ENCODE measurements around the gene LRRC23.
A peak's percentile ranks its signal among the peaks of the same experiment; 100 is the strongest.

LRRC23 gene

GRCh38 chr12:6925540-6926279 lies 21.1 kb downstream of the LRRC23 start:
- no peak for DNase-seq (ENCODE audit: low read depth in 3 of 3)

GRCh38 chr12:6927379-6928021 lies 22.9 kb downstream of the LRRC23 start, which contains the start of gene ATN1:
ATN1 (plus strand) TSS chr12:6927959; CDS start chr12:6934002, 6,043 bp downstream.
- no peak for DNase-seq (ENCODE audit: low read depth in 3 of 3)

- DNase-seq (ENCODE audit: low read depth in 3 of 3), result no peak
Observed at GRCh38 chr12:6928022-6928702, 23.5 kb downstream of the LRRC23 start.

- no peak for DNase-seq (ENCODE audit: low read depth in 3 of 3)
Observed at GRCh38 chr12:6928703-6929407, 24.2 kb downstream of the LRRC23 start.

GRCh38 chr12:6929466-6930452 lies 25.1 kb downstream of the LRRC23 start:
- DNase-seq (ENCODE audit: low read depth in 3 of 3), result no peak

GRCh38 chr12:6932766-6933165 lies 28.1 kb downstream of the LRRC23 start:
- no peak for DNase-seq (ENCODE audit: low read depth in 3 of 3)

GRCh38 chr12:6934110-6934509 lies 29.5 kb downstream of the LRRC23 start:
- no peak for DNase-seq (ENCODE audit: low read depth in 3 of 3)

GRCh38 chr12:6935371-6936193 lies 31.0 kb downstream of the LRRC23 start:
- no peak for DNase-seq (ENCODE audit: low read depth in 3 of 3)

- DNase-seq (ENCODE audit: low read depth in 3 of 3), result no peak
Observed at GRCh38 chr12:6936194-6936635, 31.6 kb downstream of the LRRC23 start.

- DNase-seq (ENCODE audit: low read depth in 3 of 3), result peak in 1 of 3 experiments; percentile 66
Observed at GRCh38 chr12:6936636-6937480, 32.2 kb downstream of the LRRC23 start.

GRCh38 chr12:6937481-6938352 lies 33.1 kb downstream of the LRRC23 start:
- peak; percentile 88 to 91 (median 91) for DNase-seq (ENCODE audit: low read depth in 3 of 3)

- no peak for DNase-seq (ENCODE audit: low read depth in 3 of 3)
Observed at GRCh38 chr12:6938353-6939190, 34.0 kb downstream of the LRRC23 start.

GRCh38 chr12:6939191-6939540 lies 34.5 kb downstream of the LRRC23 start:
- DNase-seq (ENCODE audit: low read depth in 3 of 3), result no peak

GRCh38 chr12:6941267-6941666 lies 36.6 kb downstream of the LRRC23 start:
- DNase-seq (ENCODE audit: low read depth in 3 of 3), result no peak

- DNase-seq (ENCODE audit: low read depth in 3 of 3), result no peak
Observed at GRCh38 chr12:6941782-6942181, 37.2 kb downstream of the LRRC23 start.

GRCh38 chr12:6942331-6942665 lies 37.7 kb downstream of the LRRC23 start:
- DNase-seq (ENCODE audit: low read depth in 3 of 3), result no peak

GRCh38 chr12:6943389-6943721 lies 38.7 kb downstream of the LRRC23 start:
- peak in 2 of 3 experiments; percentile 66 to 71 for DNase-seq (ENCODE audit: low read depth in 3 of 3)
